Measurements from ENCODE around the gene NRIP2.

- no peak for TF ChIP-seq CTCF (IDR thresholded peaks at IDR 0.05)
- no peak for TF ChIP-seq POLR2AphosphoS5 (IDR thresholded peaks at IDR 0.05)
Measured at GRCh38 chr12:2876431-2877046, 41.7 kb upstream of the NRIP2 start.
